H1 (cell line): ENCODE results near the gene ARHGEF26. TPM values are rescaled to one million over a fixed set of nuclear protein-coding genes. Genes with fewer than 3 reads are reported as not detected.

Experiments
- CEBPB ChIP-seq: IDR thresholded peaks from 2 replicates; pipeline ENCODE4 v1.6.1; 2012; ENCODE audit warnings: low read depth, low read length
- EP300 ChIP-seq, 2 experiments: IDR thresholded peaks; 1 replicate in 1 of 2; 2 replicates in 1 of 2; pipeline ENCODE4 v1.6.1; 2011 to 2012; ENCODE audit warnings: low read depth in 2 of 2, low read length in 2 of 2, mild to moderate bottlenecking in 2 of 2, borderline replicate concordance in 1 of 2, inconsistent platforms in 1 of 2, moderate library complexity in 1 of 2
- MAFK ChIP-seq: IDR thresholded peaks from 2 replicates; pipeline ENCODE4 v1.6.1; 2012; ENCODE audit warnings: low read depth, mild to moderate bottlenecking, improper control_type of control experiment, low read length
- NANOG ChIP-seq: IDR thresholded peaks from 2 replicates; pipeline ENCODE4 v1.6.1; 2011; ENCODE audit warnings: low read length, low read depth, mild to moderate bottlenecking, inconsistent platforms; ENCODE audit not compliant: insufficient read depth, poor library complexity, severe bottlenecking
- PHF8 ChIP-seq: fragments of 200-600 bp; sonication (generic); conservative IDR thresholded peaks from 2 replicates; pipeline ENCODE4 v1.7.1; 2012; ENCODE audit warnings: low read depth, mild to moderate bottlenecking, inconsistent platforms, low read length, moderate library complexity
- TAF1 ChIP-seq: IDR thresholded peaks from 2 replicates; pipeline ENCODE4 v1.6.1; 2011; ENCODE audit warnings: mild to moderate bottlenecking, low read depth, low read length
- polyA plus RNA-seq, 7 experiments: library from polyadenylated mRNA; depleted of rRNA in 3 of 7; stranded (reverse) in 5 of 7; unstranded in 2 of 7; fragments of >200 nt in 5 of 7; fragments of 200-250 nt in 2 of 7; gene quantifications; 1 replicate in 5 of 7; 2 replicates in 1 of 7; 4 replicates in 1 of 7; pipeline versions ENCODE4 v1.2.1 to v1.2.3, GENCODE V29; 2011 to 2013; ENCODE audit warnings: missing spikeins in 2 of 7, mixed read lengths in 2 of 7
- total RNA-seq: library from RNA; stranded (reverse); fragmentation: NEBNext Ultra II Directional; extraction: Animal tissue kit (Norgen Biotek cat#: 25700); gene quantifications from 2 replicates; pipeline ENCODE4 v1.2.1, GENCODE V29; 2021

Gene ARHGEF26
- total and polyA plus RNA-seq, 2 of the 8 experiments (the other 6 are each of a cell fraction or from before 2014, with no cell fraction given), result 3.1 to 15.6 TPM

DNA sequence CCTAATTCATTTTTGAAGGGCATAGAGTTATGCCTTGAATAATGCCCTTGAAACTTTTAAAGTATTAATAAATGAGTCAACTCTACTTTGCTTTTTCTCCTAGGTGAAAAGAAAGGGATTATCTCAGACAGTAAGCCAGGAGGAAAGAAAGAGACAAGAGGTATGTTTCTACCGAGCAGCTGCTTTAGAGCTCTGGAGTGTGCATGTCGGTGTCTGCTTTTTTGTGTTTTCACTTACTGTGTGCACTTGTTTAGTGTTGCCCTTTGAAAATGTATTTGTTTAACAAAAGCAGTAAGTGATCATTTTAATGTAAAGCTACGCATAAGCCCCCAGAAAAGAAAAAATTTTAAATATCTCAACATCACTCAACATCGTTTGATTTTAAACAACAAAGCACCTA lies 28.1 kb downstream of the ARHGEF26 start (continued):
- no peak for TF ChIP-seq EP300 (IDR thresholded peaks at IDR 0.05; ENCODE audit: borderline replicate concordance in 1 of 2, low read depth in 2 of 2, low read length in 2 of 2)
- TF ChIP-seq NANOG, result no peak
- no peak for TF ChIP-seq TAF1
- TF ChIP-seq PHF8, result no peak
- TF ChIP-seq MAFK, result no peak
- no peak for TF ChIP-seq CEBPB
- TF ChIP-seq, all 59 proteins: peak for 0
